HG03045 (cell line): Measurements from ENCODE around the gene C16orf90.

Source experiments
- ATAC-seq: cut with Tn5 transposase; IDR thresholded peaks from one replicate; pipeline ENCODE4 v1.9.1; 2021; ENCODE audit warnings: mild to moderate bottlenecking, moderate library complexity; ENCODE audit not compliant: unreplicated experiment

C16orf90 gene

GRCh38 chr16:3467921-3468320, 27.4 kb downstream of the C16orf90 start:
- ATAC-seq: no peak

GRCh38 chr16:3467182-3467581, 28.1 kb downstream of the C16orf90 start:
- ATAC-seq: no peak

GRCh38 chr16:3465911-3466584, 29.2 kb downstream of the C16orf90 start:
- no peak for ATAC-seq

DNA sequence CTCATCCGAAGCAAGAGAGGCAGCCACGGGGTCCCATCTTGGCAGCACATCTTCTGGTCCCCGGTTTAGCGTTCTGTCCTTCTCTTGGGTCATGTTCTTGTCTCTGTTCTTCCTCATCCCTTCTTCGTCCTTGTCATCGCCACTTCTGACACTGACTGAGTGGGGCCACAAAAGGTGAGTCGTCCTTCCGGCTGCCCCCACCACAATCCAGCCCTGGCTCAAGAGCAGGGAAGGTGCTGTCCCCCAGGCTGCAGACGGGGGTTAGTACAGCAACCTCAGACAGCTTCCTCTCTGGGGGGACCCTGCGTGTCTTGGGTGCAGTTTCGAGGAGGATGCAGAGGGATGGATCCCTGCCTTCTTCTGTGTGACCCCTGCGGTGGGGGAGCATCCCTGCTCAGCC, 30.0 kb downstream of the C16orf90 start:
- ATAC-seq: no peak

GRCh38 chr16:3461151-3461550, 34.1 kb downstream of the C16orf90 start:
- no peak for ATAC-seq

DNA sequence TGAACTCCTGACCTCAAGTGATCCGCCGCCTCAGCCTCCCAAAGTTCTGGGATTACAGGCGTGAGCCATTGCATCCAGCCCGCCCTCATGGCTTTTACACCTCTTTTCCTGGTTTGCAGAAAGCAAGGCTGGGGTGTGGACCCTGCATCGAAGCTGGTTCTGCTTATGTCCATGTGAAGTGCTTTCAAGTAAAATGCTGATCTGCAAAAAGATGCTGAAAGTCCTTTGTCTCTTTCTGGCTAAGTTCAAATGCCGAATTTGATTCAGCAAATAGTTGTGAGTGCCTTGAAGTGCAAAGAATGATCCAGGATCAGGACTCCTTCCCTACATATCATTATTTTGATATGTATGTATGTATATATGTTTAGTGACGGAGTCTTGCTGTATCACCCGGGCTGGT, 34.7 kb downstream of the C16orf90 start:
- no peak for ATAC-seq

- no peak for ATAC-seq
Measured at GRCh38 chr16:3460121-3460520, 35.2 kb downstream of the C16orf90 start.

- ATAC-seq: no peak
Measured at GRCh38 chr16:3459401-3460090, 35.7 kb downstream of the C16orf90 start.

DNA sequence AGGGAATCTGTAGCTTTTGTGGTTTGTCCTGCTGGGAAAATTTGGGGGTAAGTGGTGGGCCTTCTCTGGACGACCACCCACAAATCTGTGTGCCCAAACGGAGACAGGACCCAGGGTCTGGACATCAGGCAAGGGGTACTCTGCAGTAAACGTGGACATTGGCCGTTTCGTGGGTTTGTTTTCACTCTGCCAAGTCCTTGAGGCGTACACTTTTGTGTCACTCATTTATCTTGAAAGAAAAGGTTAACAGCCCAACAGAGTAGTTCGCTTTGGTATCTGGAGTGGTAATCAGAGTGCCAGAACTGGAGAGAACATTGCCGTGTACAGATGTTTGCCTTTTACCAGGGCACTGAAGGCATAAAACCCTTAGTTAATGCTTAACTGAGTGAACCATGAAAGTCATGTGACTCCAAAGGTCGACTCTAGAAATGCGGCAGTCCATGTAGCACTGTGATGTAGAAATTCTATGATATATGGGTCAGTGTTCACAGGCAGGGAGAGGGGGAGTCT, 36.4 kb downstream of the C16orf90 start:
- no peak for ATAC-seq

DNA sequence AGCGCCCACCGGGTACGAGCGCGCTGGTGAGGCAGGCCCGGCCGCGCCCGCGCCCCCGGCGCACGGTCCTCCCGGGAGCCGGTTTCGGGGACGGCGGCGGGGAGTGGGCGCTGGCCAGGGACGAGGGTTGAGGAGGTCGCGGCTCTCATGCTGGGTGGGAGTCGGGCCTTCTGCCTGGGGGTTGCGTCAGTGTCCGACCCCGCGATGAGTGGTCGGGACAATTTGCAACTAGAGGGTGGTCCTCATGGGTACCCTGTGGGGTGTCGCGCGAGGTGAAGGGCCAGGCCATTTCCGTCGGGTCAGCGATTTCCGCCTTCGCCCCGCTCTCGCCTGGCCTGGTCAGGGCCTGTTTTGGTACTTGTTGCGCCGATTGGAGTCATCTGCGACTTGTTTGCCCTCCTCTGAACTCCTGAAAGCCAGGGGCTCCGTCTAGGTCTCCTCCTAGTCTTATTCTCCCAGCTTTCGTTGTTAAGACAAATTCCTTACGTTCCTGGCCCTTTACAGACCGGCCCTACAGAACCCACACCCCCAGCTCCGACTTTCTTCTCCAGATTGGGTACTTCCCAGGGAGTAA, 36.9 kb downstream of the C16orf90 start:
- peak; percentile 18 for ATAC-seq

DNA sequence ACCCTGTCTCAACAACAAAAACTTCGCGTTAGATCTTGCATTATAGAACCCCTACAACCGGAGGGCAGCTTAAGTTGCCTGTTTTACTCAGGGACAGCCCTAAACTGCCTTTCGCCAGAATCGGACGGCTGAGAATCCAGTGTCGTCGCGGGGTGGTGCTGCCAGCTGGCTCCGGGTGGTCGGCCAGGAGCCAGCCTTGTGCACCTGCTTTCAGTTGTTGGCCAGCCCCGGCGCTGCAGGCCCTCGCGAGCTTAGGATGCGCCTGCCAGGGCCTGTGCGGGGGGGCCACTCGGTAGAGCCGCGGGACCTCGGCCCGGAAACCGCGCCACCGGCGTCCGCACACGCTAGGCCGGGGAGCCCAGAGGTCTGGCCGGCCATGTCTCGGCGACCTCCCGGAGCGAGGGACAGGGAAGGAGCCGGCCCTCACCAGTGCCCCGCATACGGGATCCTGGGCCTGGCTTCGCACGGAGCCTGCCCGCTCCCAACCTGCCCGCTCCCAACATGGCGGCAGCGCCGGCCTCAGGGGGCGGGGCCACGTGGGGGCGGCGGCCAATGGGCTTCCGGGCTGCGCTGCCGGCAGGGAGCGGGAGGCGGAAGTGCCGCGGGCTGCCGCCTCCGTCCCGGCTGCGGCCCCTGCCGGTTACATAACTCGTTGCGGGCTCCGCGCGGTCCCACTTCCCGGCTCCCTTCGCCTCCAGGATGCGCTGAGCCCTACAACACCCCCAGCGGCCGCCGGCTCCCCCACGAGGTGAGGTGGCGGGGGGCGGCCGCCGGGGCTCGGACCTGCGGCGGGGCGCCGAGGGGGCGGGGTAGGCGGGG, 37.6 kb downstream of the C16orf90 start:
- ATAC-seq: peak; percentile 85

- ATAC-seq: no peak
Measured at GRCh38 chr16:3454631-3455147, 40.6 kb downstream of the C16orf90 start.

- no peak for ATAC-seq
Measured at GRCh38 chr16:3454093-3454492, 41.2 kb downstream of the C16orf90 start.

DNA sequence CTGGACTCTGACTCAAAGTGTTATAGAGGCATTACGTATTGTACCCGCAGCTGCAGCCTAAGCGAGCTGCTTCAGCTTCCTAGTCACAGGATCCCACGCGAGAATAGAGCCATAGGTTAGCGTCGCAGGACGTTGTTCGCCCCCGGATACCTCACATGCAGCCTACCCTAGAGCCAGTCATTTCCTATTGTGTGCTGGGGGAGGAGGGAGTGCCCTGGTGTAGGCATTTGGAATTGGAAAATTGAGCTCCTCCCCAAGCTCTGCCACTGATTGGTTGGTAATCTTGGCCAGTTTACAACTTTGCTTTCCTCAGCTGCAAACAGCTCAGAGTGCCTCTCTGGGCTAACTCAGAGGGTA, 51.3 kb downstream of the C16orf90 start:
- ATAC-seq: peak; percentile 26
